ENCODE data around the gene DOK3. TPM values are rescaled to one million over a fixed set of nuclear protein-coding genes. Genes with fewer than 3 reads are reported as not detected.

Gene DOK3
- total RNA-seq, 4 donors from 2014 or later = 1.5 to 4.0 (median 2.0) TPM

DNA sequence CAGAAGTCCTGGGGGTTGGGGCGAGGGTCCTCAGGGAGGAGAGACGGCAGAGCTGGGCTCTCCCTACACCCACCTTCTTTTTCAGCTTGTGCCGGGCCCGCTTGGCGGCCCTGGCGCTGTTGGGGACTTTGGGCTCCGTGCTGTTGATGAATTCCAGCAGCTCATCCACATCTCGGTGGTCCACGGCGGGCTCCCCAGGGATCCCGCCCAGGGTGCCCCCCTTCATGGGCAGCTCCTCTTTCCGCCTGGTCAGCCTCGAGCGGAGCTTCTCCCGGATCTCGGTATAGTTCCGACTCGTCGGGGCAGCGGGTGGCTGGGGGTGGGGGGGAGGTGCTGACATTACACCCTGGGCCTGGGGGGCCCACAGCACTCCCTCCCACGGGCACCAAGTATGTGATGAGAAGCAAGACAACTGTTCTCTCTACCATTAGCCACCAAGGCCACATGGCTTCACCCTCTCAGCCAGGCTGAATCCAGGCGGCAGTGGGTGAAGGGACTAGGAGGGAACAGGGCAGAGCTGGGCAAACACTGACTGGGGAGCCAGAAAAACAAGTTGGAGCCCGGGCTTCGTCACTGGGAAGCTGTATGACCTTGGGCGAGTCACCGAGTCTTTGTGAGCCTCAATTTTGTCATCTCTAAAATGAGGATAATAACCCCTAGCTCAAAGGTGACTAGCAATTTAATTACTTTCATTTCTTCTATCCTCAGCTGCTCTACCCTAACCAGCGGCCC, 21.7 kb upstream of the DOK3 start:
- 83 to 84% methylated on average over 17 to 27 of the region's 27 CpGs for WGBS, 2 donors
- TF ChIP-seq, protein P1, sequence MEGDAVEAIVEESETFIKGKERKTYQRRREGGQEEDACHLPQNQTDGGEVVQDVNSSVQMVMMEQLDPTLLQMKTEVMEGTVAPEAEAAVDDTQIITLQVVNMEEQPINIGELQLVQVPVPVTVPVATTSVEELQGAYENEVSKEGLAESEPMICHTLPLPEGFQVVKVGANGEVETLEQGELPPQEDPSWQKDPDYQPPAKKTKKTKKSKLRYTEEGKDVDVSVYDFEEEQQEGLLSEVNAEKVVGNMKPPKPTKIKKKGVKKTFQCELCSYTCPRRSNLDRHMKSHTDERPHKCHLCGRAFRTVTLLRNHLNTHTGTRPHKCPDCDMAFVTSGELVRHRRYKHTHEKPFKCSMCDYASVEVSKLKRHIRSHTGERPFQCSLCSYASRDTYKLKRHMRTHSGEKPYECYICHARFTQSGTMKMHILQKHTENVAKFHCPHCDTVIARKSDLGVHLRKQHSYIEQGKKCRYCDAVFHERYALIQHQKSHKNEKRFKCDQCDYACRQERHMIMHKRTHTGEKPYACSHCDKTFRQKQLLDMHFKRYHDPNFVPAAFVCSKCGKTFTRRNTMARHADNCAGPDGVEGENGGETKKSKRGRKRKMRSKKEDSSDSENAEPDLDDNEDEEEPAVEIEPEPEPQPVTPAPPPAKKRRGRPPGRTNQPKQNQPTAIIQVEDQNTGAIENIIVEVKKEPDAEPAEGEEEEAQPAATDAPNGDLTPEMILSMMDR (IDR thresholded peaks at IDR 0.05) = no peak
- TF ChIP-seq POLR2A (IDR thresholded peaks at IDR 0.05) = no peak
- DNase-seq (ENCODE audit: low spot score in 2 of 2) = no peak
- no peak overlapping the region for H3K4me3 ChIP-seq (ENCODE audit: low read depth, poor library complexity, severe bottlenecking)
- intact Hi-C loops (cut with DNase I; ENCODE audit: low total_unique reads) = no loop called here

DNA sequence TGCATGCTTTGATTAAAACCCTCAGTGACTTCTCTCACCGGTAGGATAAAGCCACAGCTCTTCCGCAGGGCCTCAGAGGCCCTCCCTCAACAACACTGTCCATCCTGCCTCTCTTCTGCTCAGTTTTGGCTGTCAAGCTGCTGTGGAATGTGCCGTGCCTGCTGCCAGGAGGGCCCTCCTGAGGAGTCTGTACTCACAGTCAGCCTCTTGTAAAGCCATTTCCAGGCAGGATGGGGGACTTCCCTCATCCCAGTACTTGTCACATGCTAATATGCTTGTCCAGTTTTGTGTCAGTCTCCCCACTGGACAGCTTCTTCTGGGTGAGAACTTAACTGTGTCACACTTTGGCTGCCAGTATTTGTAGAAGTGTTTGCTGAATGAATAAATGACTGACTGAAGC, 21.0 kb upstream of the DOK3 start:
- DNase-seq (ENCODE audit: low spot score in 2 of 2) = no peak
- no peak overlapping the region for H3K4me3 ChIP-seq (ENCODE audit: low read depth, poor library complexity, severe bottlenecking)
- intact Hi-C loops (cut with DNase I; ENCODE audit: low total_unique reads) = no loop called here
- no peak for TF ChIP-seq POLR2A (IDR thresholded peaks at IDR 0.05)
- TF ChIP-seq, protein P1 (IDR thresholded peaks at IDR 0.05) = no peak
- WGBS, 2 donors = 64 to 66% methylated on average over 3 of the region's 3 CpGs

DNA sequence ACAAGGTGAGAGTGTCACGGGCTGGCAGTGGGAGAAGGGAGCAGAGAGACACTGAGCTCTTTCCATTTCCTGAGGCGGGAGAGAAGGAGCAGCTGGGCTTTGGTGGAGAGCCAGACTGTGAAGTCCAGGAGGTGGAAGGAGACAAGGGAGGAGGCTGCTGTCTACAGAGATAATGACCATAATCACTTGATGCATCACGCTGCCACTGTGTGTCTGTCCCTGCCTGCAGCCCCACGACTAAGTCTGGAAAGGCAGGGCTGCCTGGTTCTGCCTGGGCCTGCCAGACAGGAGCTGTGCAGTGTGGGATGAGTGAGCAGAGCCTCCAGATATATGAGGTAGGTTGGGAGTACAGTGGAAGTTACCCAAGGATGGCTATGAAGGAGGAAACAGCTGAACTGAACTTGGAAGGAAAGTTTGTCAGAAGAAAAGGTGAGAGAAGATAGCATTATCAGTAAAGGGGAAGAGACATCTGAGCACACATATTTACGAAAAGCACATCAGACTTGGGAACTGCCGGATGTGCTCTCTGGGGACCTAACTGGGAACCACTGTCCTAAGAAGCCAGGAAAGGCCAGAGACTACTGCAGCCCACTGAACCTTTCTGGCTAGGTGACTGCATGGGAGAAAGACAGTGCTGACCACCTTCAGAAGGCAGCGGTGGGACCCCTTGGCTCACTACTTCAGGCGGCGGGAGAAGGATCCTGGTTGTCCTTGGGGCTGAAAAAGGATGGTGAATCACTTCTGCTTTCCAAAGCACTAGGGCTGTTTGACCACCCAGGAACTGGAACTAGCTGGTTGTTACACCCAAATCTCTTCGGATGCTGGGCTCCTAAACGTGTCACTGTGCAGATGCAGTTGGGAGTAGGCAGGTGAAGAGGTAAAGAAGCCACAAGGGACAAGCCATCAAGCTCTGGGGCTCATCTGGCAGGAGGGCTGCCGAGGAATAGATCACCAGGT, 19.9 kb upstream of the DOK3 start:
- TF ChIP-seq, protein P1 (IDR thresholded peaks at IDR 0.05) = no peak
- no peak for TF ChIP-seq POLR2A (IDR thresholded peaks at IDR 0.05)
- WGBS, 2 donors = 62 to 70% methylated on average over 12 of the region's 12 CpGs
- DNase-seq (ENCODE audit: low spot score in 2 of 2) = no peak
- H3K4me3 ChIP-seq (ENCODE audit: low read depth, poor library complexity, severe bottlenecking) = no peak overlapping the region
- intact Hi-C loops (cut with DNase I; ENCODE audit: low total_unique reads) = no loop called here

DNA sequence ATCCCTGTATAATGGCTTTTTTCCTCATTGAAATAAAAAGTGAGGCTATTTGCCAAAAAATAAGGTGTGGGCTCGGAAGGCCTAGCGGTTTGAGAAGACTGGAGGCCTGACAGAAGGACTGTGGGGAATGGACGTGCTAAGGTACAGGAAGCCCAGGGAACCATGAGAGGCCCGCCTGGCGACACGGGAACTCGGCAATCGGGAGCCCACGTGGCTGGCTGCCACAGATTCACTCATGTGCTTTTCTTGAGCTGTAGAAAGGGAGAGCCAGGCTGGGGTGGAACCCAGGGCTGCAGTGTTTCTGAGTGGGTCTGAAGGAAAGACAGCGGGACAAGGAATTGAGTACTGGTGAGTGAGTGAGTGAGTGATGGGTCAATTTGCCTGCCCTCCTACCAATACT, 19.0 kb upstream of the DOK3 start:
- 61 to 68% methylated on average over 10 of the region's 10 CpGs for WGBS, 2 donors
- intact Hi-C loops (cut with DNase I; ENCODE audit: low total_unique reads) = no loop called here
- H3K4me3 ChIP-seq (ENCODE audit: low read depth, poor library complexity, severe bottlenecking) = no peak overlapping the region
- TF ChIP-seq, protein P1 (IDR thresholded peaks at IDR 0.05) = no peak
- no peak for TF ChIP-seq POLR2A (IDR thresholded peaks at IDR 0.05)
- no peak for DNase-seq (ENCODE audit: low spot score in 2 of 2)

DNA sequence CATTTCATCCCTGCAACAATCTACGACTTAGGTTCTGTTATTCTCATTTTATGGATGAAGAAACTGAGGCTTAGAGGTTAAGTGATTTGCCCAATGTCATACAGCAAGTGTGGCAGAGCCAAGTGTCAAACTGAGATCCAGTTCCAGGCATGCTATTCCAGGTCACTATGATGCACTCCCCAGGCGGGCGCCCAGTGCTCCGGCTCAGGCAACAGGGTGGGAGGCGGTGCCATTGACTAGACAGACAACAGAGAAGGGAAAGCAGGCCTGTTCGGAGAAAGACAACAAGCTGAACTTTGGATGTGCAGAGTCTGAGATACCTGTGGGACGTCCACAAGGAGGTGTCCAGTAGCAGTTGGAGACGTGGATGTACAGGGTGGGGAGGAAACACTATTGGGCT, 18.0 kb upstream of the DOK3 start:
- 91 to 92% methylated on average over 8 of the region's 8 CpGs for WGBS, 2 donors
- TF ChIP-seq, protein P1 (IDR thresholded peaks at IDR 0.05) = no peak
- no peak for TF ChIP-seq POLR2A (IDR thresholded peaks at IDR 0.05)
- H3K4me3 ChIP-seq (ENCODE audit: low read depth, poor library complexity, severe bottlenecking) = no peak overlapping the region
- no peak for DNase-seq (ENCODE audit: low spot score in 2 of 2)
- intact Hi-C loops (cut with DNase I; ENCODE audit: low total_unique reads) = no loop called here

Measured in lower leg skin (tissue), 4 donors.